GM19351 (cell line): Measurements from ENCODE around the gene AFAP1L2.

ENCODE experiments used
- ATAC-seq: cut with Tn5 transposase; IDR thresholded peaks from one replicate; pipeline ENCODE4 v1.9.1; 2021; ENCODE audit warnings: mild to moderate bottlenecking, moderate library complexity; ENCODE audit not compliant: unreplicated experiment

Gene AFAP1L2

DNA sequence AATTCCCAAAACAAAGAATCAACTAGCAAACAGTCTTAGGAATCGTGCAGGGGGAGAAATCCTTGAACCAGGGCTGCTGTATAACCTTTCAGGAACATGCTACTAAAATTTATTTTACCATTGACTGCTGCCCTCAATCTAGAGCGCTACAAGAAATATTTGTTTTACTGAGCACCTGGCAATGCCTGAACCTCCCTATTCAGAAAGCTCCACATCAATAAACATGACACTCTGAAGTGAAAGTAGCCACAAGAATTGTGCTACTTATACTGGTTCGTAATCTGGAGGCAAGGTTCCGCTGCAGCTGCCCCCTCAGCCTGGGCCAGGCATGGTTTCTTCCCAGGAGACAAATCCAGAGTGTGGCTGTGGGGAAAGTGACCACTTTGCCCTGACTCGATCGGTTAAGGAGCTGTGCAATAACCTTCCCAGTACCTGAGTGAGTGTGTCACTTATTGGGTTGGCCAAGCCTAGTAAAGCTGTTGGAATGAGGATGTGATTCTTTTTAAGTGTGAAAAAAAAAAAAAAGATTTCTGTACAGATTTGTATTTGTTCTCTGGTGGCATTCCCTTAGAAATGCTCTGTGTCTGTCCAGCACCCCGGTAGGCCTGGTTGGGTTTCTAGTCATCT lies 157.5 kb downstream of the AFAP1L2 start:
- ATAC-seq, result no peak

DNA sequence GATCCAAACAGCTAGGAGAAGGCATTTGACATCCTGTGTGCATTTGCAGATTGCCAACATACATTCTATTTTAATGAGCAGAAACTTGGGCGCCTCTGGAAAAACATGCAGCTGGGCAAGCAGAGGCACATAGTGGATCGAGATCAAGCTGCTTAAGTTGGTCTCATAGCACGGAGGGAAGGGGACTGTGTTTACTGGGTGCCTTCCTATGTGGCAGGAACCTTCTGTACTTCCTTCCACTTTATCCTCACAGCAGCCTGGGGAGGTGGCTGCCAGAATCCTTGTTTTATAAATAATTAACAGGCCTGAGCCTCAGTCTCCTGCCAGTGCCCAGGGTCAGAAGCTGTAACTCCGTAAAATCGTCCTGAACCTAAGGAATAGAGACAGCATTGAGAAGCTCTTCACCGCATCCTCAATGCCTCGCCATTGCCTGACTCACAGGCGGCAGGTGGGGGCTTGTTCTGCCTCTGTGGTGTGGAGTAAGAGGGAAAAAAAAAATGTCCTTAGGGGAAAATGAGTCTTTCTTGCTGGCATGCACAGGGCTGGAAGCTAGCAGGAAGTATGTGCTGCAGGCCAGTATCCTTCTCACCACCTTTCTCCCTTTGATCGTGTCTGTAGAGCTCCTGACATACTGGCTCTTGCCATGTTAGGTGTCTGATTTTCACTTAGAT lies 159.0 kb downstream of the AFAP1L2 start:
- no peak for ATAC-seq
